GM19438 (cell line): ENCODE results near the gene C1QTNF9.
"Not testable (repeated sequence)": the region's sequence is repeated elsewhere in the genome, so short reads cannot be mapped to it uniquely, and the experiment has no call there.

Experiments
- ATAC-seq: cut with Tn5 transposase; IDR thresholded peaks from one replicate; pipeline ENCODE4 v1.9.1; 2021; ENCODE audit warnings: low read depth; ENCODE audit not compliant: unreplicated experiment

Gene C1QTNF9

DNA sequence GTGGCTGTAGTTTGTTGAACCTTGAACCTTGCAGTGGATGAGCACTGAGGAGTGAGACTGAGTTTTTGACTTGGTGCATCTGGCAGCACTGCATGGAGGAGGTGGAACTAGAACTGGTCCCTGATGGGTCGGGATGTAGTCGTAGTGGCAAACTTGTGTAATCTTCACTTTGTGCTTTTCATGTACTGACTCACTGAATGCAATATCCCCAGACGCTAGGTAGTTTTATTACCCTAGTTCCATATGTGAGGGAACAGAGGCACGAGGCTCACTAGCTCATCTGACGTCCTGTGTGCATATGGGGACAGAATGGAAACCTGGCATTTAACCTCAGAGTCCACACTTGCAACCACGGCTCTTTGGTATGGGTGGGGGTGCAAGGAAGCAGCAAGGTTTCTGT is 10.3 kb downstream of the C1QTNF9 start:
- ATAC-seq = not testable (repeated sequence)

- not testable (repeated sequence) for ATAC-seq
These were observed 12.0 kb downstream of the C1QTNF9 start for GRCh38 chr13:24321416-24321815.

DNA sequence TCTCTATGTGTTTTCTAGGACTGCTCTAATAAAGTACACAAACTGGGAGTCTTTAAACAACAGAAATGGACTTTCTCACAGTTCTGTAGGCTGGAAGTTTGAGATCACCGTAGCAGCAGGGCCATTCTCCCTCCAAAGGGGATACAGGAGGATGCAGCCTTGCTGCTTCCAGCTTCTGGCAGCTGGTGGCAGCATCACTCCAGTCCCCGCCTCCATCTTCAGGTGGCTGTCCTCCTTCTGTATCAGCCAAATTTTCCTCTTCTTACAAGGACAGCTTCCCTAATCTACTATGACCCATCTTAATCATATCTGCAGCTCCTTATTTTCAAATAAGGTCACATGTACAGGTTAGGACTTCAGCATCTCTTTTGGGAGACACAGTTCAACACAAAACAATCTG is 13.1 kb downstream of the C1QTNF9 start:
- ATAC-seq = not testable (repeated sequence)

- no peak for ATAC-seq
These were observed 13.8 kb downstream of the C1QTNF9 start for GRCh38 chr13:24323036-24323738.

DNA sequence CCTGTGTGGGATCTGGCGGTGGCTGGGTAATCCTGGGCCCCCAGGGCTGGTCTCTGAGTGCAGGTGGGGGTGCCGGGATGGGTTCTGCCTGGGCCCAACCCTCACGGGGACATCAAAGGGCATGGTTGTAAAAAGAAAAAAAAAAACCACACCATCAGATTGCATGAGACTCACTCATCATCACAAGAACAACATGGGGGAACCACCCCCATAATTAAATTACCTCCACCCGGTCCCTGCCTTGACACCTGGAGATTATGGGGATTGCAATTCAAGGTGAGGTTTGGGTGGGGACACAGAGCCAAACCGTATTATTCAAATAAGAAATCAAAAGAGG is 14.3 kb downstream of the C1QTNF9 start:
- no peak for ATAC-seq

GRCh38 chr13:24327598-24327997 is 18.2 kb downstream of the C1QTNF9 start:
- ATAC-seq = not testable (repeated sequence)

DNA sequence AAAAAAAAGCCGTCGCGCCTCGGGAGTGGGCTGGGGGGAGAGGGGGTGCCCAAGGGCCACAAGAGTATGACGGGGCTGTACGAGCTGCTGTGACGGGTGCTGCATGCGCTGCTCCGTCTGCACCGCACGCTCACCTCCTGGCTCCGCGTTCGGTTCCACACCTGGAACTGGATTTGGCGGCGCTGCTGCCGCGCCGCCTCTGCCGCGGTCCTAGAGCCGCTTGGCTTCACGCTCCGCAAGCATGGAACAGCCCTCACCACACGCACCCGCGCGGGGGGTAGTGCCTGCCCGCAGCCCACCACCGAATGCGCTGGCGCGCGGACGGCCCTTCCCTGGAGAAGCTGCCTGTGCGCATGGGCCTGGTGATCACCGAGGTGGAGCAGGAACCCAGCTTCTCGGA is 18.8 kb downstream of the C1QTNF9 start:
- no peak for ATAC-seq

DNA sequence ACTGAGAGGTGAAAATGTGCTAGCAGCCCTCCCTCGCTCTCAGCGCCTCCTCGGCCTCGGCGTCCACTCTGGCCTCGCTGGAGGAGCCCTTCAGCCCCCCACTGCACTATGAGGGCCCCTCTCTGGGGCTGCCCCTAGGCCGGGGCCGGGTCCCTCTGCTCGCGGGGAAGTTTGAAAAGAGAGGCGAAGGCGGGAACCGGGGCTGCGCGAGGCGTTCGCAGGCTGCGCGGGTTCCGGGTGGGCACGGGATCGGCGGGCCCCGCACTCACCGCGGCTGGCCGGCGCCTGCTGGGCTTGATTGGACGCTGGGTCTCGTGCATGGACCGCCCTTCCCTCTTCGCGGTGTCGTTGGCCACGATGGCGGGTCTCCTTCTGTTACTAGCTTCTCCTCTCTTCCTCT is 29.3 kb downstream of the C1QTNF9 start:
- no peak for ATAC-seq

GRCh38 chr13:24339937-24340607 is 30.7 kb downstream of the C1QTNF9 start:
- no peak for ATAC-seq

- ATAC-seq = no peak
These were observed 31.2 kb downstream of the C1QTNF9 start for GRCh38 chr13:24340608-24340955.

DNA sequence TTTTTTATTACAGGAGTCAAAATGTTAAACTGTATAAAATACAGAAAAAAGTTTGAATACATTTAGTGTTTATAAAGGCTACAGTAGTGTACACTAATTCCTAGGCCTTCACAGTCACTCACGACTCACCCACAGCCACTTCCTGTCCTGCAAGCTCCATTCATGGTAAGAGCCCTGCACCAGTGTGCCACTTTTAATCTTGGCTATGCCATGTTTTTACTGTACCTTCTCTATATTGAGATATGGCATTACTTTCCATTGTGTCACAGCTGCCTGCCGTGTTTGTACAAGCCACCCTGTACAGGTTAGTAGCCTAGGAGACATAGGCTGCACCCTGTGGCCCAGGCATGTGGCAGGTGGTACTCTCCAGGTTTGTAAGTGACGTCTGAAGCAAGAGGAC is 32.1 kb downstream of the C1QTNF9 start:
- ATAC-seq = no peak

GRCh38 chr13:24348385-24348784 is 39.0 kb downstream of the C1QTNF9 start:
- no peak for ATAC-seq

DNA sequence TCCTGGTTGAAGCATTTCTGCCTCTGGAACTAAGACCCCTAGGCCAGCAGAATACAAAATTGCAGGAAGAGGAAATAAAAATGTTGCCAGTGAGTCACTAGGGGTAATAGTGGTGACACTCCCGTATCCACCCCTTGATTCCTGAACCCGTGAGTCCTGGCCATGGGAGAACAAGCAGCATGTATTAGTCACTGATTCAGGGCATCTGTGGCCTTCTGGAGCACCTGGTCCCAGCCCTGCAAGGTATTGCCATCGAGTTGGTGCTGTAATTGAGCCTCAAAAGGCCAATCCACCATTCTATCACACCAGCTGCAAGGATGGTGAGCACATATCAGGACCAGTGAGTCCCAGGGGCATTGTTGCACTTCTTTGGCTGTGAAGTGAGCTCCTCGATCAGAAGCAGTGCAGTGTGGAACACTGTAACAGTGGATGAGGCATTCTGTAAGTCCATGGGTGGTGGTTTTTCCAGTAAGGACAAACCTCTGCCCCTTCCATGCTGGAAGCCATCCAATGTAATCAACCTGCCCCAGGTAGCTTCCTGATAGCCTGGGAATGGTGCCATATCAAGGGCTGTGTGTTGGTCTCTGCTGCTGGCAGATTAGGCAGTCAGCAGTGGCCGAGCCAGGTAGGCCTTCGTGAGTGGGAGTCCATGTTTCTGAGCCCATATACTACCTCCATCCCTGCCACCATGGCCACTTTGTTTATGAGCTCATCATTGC is 39.6 kb downstream of the C1QTNF9 start:
- ATAC-seq = no peak

DNA sequence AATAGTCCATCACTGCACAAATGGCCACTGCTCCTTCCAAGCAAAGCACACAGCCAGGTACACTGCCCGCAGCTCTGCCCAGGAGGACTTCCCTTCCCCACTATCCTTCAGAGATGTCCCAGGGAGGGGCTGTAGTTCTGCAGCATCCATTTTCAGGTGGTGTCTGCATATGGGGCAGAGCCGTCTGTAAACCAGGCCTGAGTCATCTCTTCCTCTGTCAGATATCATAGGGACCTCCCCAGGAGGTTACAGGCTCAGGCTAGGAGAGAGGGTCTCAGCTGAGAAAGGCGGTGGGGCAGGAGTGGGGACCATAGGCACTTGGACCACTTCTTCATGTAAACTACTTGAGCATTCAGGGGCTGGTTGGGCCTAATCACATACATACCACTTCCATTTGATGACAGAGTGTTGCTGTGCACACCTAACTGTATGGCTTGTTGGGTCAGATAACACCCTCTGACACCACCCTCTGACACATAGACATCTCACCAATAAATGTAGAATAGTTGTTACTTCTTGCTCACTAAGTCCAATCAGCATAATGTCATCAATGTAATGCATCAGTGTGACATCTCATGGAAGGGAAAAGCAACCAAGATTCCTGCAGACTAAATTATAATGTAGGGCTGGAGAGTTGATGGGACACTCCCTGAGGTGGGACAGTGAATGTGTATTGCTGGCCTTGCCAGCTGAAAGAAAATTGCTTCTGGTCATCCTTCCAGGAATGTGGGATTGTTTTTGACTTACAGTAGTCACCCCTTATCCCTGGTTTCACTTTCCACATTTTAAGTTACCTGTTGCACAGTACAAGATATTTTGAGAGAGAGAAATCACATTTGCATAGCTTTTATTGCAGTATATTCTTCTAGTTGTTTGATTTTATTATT is 40.6 kb downstream of the C1QTNF9 start:
- ATAC-seq = not testable (repeated sequence)

DNA sequence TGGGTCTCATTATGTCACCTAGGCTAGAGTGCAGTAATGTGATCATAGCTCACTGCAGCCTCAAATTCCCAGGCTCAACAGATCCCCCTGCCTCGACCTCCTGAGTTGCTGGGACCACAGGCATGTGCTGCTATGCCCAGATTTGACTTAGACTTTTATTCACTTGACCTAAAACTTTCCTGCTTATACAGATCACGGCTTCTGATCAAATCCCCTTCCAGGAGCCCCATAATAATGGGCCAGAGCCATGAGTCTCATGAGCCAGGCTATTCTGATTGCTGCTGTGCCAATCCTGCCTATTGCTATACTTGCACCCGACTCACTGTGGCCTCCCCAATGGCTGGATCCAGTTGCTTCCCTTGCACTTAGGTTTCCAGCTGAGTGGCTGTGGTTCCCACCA is 42.0 kb downstream of the C1QTNF9 start:
- ATAC-seq = no peak

DNA sequence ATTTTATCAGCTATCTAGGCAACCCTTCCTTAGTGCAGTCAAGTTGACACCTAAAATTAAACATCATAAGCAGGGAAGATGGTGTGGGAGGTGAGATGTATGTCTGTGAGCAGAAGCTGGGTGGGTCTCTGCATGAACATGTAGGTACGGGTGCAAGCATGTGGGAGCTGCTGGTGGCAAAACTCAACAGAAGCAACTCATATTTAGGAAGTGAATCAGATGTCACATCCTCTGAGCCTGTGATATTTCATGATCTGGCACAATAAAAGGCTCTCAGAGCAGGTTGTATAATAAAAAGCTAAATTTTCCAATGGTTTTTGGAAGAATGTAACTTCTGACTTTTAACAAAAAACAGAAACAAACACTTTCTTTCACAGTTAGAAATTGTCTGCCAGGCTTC is 44.4 kb downstream of the C1QTNF9 start:
- no peak for ATAC-seq

- ATAC-seq = no peak
These were observed 45.7 kb downstream of the C1QTNF9 start for GRCh38 chr13:24355103-24355502.

DNA sequence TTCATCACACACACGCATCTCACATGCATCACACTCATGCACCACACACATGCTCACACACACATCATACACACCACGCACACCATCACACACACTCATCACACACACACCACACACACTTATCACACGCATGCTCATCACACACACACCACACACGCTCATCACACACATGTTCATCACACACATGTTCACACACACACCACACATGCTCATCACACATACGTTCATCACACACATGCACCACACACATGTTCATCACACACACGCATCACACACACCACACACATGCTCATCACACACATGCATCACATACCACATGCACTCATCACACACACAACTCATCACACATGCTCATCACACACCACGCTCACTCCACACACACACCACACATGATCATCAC is 46.9 kb downstream of the C1QTNF9 start:
- ATAC-seq = no peak

DNA sequence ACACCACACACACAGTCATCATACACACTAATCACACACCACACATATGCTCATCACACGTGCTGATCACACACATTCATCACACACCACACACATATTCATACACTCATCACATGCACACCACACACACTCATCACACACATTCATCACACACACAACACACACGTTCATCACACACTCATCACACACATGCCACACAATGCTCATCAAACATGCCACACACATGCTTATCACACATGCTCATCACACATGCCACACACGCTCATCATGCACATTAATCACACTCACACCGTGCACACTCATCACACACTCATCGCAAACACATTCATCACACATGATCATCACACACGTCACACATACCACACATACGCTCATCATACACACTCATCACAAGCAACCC is 47.5 kb downstream of the C1QTNF9 start:
- no peak for ATAC-seq

DNA sequence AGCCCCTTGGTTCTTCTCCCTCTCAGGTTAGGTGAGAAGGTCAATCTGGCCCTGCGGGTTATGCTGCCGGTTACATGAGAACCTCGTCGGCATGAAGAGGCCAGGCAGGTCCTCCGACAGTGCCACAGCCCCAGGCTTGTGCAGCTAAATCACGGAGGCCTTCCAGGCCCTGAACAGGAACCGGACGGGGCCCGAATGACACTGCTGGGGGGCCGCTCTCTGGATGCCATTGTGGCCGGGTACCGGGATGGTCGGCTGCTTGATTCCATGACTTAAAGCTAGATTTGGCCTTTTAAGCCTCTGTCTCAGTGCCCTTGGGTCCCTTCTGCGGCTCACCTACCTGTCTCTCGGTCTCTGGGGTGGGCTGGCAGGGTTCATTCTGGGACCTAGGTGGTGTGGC is 48.4 kb downstream of the C1QTNF9 start:
- ATAC-seq = no peak

DNA sequence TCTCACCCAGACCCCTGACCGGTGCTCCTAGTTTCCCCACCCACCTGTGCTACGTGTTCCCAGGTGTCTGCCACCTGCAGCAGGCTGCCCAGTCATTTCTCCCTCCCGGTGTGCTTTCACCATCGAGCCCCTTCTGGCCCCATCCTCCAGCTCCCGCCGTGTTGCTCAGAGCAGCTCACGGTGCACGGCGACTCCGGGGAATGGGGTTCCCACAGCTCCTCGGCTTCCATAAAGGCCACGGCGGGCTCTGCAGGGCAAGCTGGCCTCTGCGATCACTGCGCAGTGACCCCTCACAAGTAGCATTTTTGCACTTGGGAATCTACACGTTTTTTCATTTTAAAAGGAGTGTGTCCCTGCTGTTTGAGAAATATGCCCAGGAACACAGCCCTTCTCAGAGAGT is 49.5 kb downstream of the C1QTNF9 start:
- ATAC-seq = not testable (repeated sequence)
